Endothelial cell of umbilical vein (primary cell): Measurements from ENCODE around the gene ZNF142. TPM values are rescaled to one million over a fixed set of nuclear protein-coding genes. Genes with fewer than 3 reads are reported as not detected.

ENCODE experiments used
- BruUV-seq: library from RNA; stranded (reverse); fragments of 400-500 nt; replicated peaks from 2 replicates; lab custom pipeline; 2021; lab: Mats Ljungman, UMichigan
- CTCF ChIA-PET: fragments of 300-600, 350-600 bp; sonication (Branson Sonifier 250); formaldehyde crosslinking; loops from one replicate; lab custom pipeline; 2021; ENCODE audit warnings: antibody characterized with exemption, inconsistent platforms; lab: Charles Lee
- POLR2A ChIA-PET: fragments of 300-600, 350-600 bp; sonication (Branson Sonifier 250); formaldehyde crosslinking; loops from one replicate; lab custom pipeline; 2021; ENCODE audit warnings: antibody characterized with exemption, inconsistent platforms; lab: Charles Lee
- DNase-seq: peaks from one replicate; pipeline ENCODE4 v3.0.0-alpha.2; 2011; ENCODE audit warnings: low read depth, low spot score
- FAIRE-seq: peaks from 2 replicates; lab custom pipeline; 2011; peaks lifted over from hg19 to GRCh38; lab: Jason Lieb, UNC
- H2AFZ ChIP-seq: 2 replicates; pipeline ENCODE4 v1.6.0; 2012; ENCODE audit warnings: low read depth, low read length, control low read depth, inconsistent platforms
- H3K27ac ChIP-seq: 2 replicates; pipeline ENCODE4 v1.5.1; 2011; ENCODE audit warnings: low read depth, mild to moderate bottlenecking, control low read depth, low read length, moderate library complexity; ENCODE audit not compliant: insufficient read depth
- H3K27me3 ChIP-seq, 2 experiments: 2 replicates each; pipeline versions ENCODE4 v1.6.0 to v1.6.1; 2011; ENCODE audit warnings: low read length in 2 of 2, mixed read lengths in 1 of 2; ENCODE audit not compliant: control insufficient read depth in 2 of 2, insufficient read depth in 2 of 2
- H3K36me3 ChIP-seq, 2 experiments: 2 replicates in 1 of 2; 3 replicates in 1 of 2; pipeline ENCODE4 v1.5.1; 2011; ENCODE audit warnings: low read length in 2 of 2, mild to moderate bottlenecking in 1 of 2, moderate library complexity in 1 of 2; ENCODE audit not compliant: control insufficient read depth in 2 of 2, insufficient read depth in 2 of 2; ENCODE audit errors: extremely low read depth in 1 of 2
- H3K4me1 ChIP-seq: 3 replicates; pipeline ENCODE4 v1.5.1; 2011; ENCODE audit warnings: mild to moderate bottlenecking, low read length; ENCODE audit not compliant: control insufficient read depth, insufficient read depth; ENCODE audit errors: extremely low read depth
- H3K4me2 ChIP-seq: 2 replicates; pipeline ENCODE4 v1.6.1; 2011; ENCODE audit warnings: low read length, control low read depth, mixed read lengths; ENCODE audit not compliant: insufficient read depth
- H3K4me3 ChIP-seq, 3 experiments: fragments of 200-600 bp in 1 of 3; sonication (generic), shearing (Covaris generic) in 1 of 3; replicated peaks in 1 of 3; 2 replicates each; pipeline ENCODE4 v1.5.1; 2011 to 2016; ENCODE audit warnings: control low read depth in 3 of 3, low read length in 3 of 3, mild to moderate bottlenecking in 2 of 3, inconsistent platforms in 1 of 3, low read depth in 1 of 3, moderate library complexity in 1 of 3; ENCODE audit not compliant: insufficient read depth in 1 of 3
- H3K79me2 ChIP-seq: 2 replicates; pipeline ENCODE4 v1.6.0; 2012; ENCODE audit warnings: low read length, inconsistent platforms; ENCODE audit not compliant: control insufficient read depth, insufficient read depth
- H3K9ac ChIP-seq: replicated peaks from 2 replicates; pipeline ENCODE3; 2011; ENCODE audit warnings: low read length, control low read depth; ENCODE audit not compliant: insufficient read depth; ENCODE audit errors: extremely low read depth
- H3K9me1 ChIP-seq: replicated peaks from 3 replicates; pipeline ENCODE4 v1.6.0; 2011; ENCODE audit warnings: mild to moderate bottlenecking, low read length; ENCODE audit not compliant: control insufficient read depth, insufficient read depth; ENCODE audit errors: extremely low read depth
- H3K9me3 ChIP-seq: replicated peaks from 2 replicates; pipeline ENCODE4 v1.5.1; 2012; ENCODE audit warnings: low read length, inconsistent platforms; ENCODE audit not compliant: control insufficient read depth, insufficient read depth
- H4K20me1 ChIP-seq: replicated peaks from 2 replicates; pipeline ENCODE3; 2011; ENCODE audit warnings: mild to moderate bottlenecking, low read length; ENCODE audit not compliant: control insufficient read depth, insufficient read depth; ENCODE audit errors: extremely low read depth
- CTCF ChIP-seq, 2 donors: IDR thresholded peaks; 1 replicate in 1 of 2; 2 replicates in 1 of 2; pipeline ENCODE4 v1.5.1; 2011; ENCODE audit warnings: low read length in 2 of 2, mild to moderate bottlenecking in 2 of 2, moderate library complexity in 2 of 2, control low read depth in 1 of 2, inconsistent platforms in 1 of 2, low read depth in 1 of 2; ENCODE audit not compliant: insufficient read depth in 1 of 2; ENCODE audit errors: extremely low read depth in 1 of 2
- MAX ChIP-seq: IDR thresholded peaks from 2 replicates; pipeline ENCODE4 v1.6.1; 2011; ENCODE audit not compliant: insufficient read depth, insufficient read length
- POLR2A ChIP-seq: IDR thresholded peaks from 2 replicates; pipeline ENCODE4 v1.6.1; 2012; ENCODE audit warnings: low read depth, mild to moderate bottlenecking, control low read depth, low read length
- dilution Hi-C: fragments of 300-500 bp; cut with MboI; formaldehyde crosslinking; loops from one replicate; pipeline ENCODE4 v1.15.0; 2019; ENCODE audit warnings: low sequenced_read_pairs; ENCODE audit not compliant: extremely low pct_ligation_motif_present
- intact Hi-C: fragments of 100-400 bp; cut with micrococcal nuclease; formaldehyde crosslinking; loops from one replicate; pipeline ENCODE4 v1.10.0; 2022
- polyA plus RNA-seq, 4 experiments: library from polyadenylated mRNA; depleted of rRNA in 3 of 4; stranded (reverse) in 3 of 4; unstranded in 1 of 4; fragments of >200 nt; gene quantifications; 2 replicates each; pipeline versions ENCODE4 v1.2.1 to v1.2.3, GENCODE V29; 2011 to 2012; ENCODE audit warnings: missing spikeins in 1 of 4
- total RNA-seq: library from RNA; stranded (reverse); gene quantifications from 2 replicates; pipeline ENCODE4 v1.2.3, GENCODE V29; 2021

ZNF142 gene
- total and polyA plus RNA-seq, 2 donors (not counting 3 experiments of a cell fraction or from before 2014, with no cell fraction given): 14.5 to 34.5 TPM

- intact Hi-C loops (no loop called here), dilution Hi-C loops (no loop called here)
- Histone ChIP-seq H3K9me3 (no peaks in the 10 kb centered on the region), H4K20me1 (no peaks in the 10 kb centered on the region), H2AFZ (no peak overlapping the region), H3K9me1 (no peaks in the 10 kb centered on the region), H3K27ac (no peak overlapping the region), H3K36me3 (peaks cover 7 to 16% of the 10 kb centered on the region in 2 experiments), H3K4me3 (no peak overlapping the region), H3K4me2 (no peak overlapping the region), H3K9ac (no peak overlapping the region), H3K4me1 (no peaks in the 10 kb centered on the region), H3K27me3 (no peaks in the 10 kb centered on the region), H3K79me2 (no peaks in the 10 kb centered on the region)
- FAIRE-seq (peak; percentile 69), DNase-seq (no peak)
- no peak for TF ChIP-seq CTCF (IDR thresholded peaks at IDR 0.05; ENCODE audit: extremely low read depth in 1 of 2, insufficient read depth in 1 of 2, low read depth in 1 of 2, low read length in 2 of 2)
- CTCF ChIA-PET: interaction anchor here (2.1 kb wide), 1 partner anchor 153 kb away, joined by 15 read pairs; no protein-coding TSS in a partner anchor
- BruUV-seq: no TSS peak
- POLR2A ChIA-PET: no interaction called here
Measured at GRCh38 chr2:218694405-218695145, 35.2 kb upstream of the ZNF142 start.

- CTCF ChIA-PET: interaction anchor here (1.5 kb wide), 1 partner anchor 156 kb away, joined by 4 read pairs; no protein-coding TSS in a partner anchor
- no peaks in the 10 kb centered on the region for H3K4me1 ChIP-seq
- H3K9me3 ChIP-seq: no peaks in the 10 kb centered on the region
- H3K4me3 ChIP-seq: no peak overlapping the region
- FAIRE-seq (no peak), DNase-seq (no peak)
- no peak overlapping the region for H3K4me2 ChIP-seq
- dilution Hi-C loops: no loop called here
- POLR2A ChIA-PET: no interaction called here
- H3K9ac ChIP-seq: no peak overlapping the region
- intact Hi-C loops: no loop called here
- H2AFZ ChIP-seq: no peak overlapping the region
- no peaks in the 10 kb centered on the region for H4K20me1 ChIP-seq
- no peaks in the 10 kb centered on the region for H3K27me3 ChIP-seq
- no TSS peak for BruUV-seq
- TF ChIP-seq MAX (no peak), POLR2A (no peak)
- H3K9me1 ChIP-seq: no peaks in the 10 kb centered on the region
- H3K27ac ChIP-seq: no peak overlapping the region
- no peaks in the 10 kb centered on the region for H3K79me2 ChIP-seq
- H3K36me3 ChIP-seq: peaks cover 7 to 10% of the 10 kb centered on the region in 2 experiments
Measured at GRCh38 chr2:218691234-218691633, 31.8 kb upstream of the ZNF142 start.
